Measurements from ENCODE around the gene ZNF423.

DNA sequence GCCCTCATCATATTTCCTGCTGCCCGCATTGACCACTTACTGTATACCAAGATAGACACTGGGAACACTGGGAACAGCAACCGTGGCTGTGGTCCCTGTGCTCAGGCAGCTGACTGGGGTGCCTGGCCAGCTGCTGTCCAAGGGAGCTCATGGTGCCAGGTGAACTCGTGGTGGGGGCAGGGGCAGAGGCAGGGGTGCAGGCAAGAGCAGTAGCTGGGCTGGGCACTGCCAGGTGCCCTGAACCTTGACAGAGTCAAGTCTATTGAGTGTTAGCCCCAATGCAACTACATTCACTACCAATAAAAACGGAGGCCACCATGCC is 279.8 kb downstream of the ZNF423 start:
- TF ChIP-seq, protein P1, sequence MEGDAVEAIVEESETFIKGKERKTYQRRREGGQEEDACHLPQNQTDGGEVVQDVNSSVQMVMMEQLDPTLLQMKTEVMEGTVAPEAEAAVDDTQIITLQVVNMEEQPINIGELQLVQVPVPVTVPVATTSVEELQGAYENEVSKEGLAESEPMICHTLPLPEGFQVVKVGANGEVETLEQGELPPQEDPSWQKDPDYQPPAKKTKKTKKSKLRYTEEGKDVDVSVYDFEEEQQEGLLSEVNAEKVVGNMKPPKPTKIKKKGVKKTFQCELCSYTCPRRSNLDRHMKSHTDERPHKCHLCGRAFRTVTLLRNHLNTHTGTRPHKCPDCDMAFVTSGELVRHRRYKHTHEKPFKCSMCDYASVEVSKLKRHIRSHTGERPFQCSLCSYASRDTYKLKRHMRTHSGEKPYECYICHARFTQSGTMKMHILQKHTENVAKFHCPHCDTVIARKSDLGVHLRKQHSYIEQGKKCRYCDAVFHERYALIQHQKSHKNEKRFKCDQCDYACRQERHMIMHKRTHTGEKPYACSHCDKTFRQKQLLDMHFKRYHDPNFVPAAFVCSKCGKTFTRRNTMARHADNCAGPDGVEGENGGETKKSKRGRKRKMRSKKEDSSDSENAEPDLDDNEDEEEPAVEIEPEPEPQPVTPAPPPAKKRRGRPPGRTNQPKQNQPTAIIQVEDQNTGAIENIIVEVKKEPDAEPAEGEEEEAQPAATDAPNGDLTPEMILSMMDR (IDR thresholded peaks at IDR 0.05; ENCODE audit: insufficient read depth, low read depth, low read length), result no peak
- TF ChIP-seq EZH2 (IDR thresholded peaks at IDR 0.05; ENCODE audit: insufficient read depth, low read length), result no peak

All from astrocyte (in vitro differentiated cells and primary cell).